ENCODE data around the gene FRMD4A.

- TF ChIP-seq CTCF (IDR thresholded peaks at IDR 0.05) (no peak), POLR2AphosphoS5 (IDR thresholded peaks at IDR 0.05) (no peak), EP300 (IDR thresholded peaks at IDR 0.05) (no peak), POLR2A (IDR thresholded peaks at IDR 0.05) (no peak)
Observed at GRCh38 chr10:14336736-14337135, 6.0 kb upstream of the FRMD4A start.

Measured in stomach (tissue), 4 donors.